ENCODE measurements around the gene GPR132. TPM values are rescaled to one million over a fixed set of nuclear protein-coding genes. Genes with fewer than 3 reads are reported as not detected.

Gene GPR132
- total RNA-seq, 2 experiments from 2014 or later = 41.4 to 42.8 TPM

DNA sequence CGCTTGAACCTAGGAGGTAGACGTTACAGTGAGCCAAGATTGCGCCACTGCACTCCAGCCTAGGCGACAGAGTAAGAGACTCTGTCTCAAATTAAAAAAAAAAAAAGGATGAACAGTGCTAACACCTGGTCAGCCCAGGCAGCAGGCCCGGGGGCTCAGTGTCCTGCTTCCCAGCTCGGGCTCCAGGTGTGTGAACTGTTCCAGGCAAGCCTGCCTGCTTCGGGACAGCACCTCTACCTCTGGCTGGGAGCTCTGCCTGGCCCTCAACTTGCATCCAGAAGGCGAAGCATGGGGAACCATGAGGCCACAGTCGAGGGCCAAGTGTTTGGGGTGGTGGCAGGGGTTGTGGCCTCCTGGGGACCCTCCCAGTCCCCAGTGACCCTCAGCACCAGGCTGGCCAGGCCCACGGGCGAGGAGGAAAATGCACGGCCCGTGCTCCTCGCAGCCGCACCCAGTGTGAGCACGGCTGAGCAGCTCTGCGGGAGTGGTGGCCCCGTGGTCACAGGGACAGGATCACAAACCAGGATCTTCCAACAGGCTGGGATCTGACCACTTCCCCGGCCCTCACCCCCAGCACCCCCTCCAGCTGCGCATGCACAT, 59.8 kb downstream of the GPR132 start:
- CTCF ChIA-PET = interaction anchor here (1.1 to 1.7 kb wide), 2 partner anchors 15 to 39 kb away, joined by 3 to 5 read pairs; partner anchors contain the start of gene CDCA4
- POLR2A ChIA-PET = no interaction called here

Other genes starting within 250 kb of the GPR132 start
- 1 to 10 TPM; 7.7 to 7.8 TPM for gene CEP170B, start 200.2 kb downstream of the GPR132 start, total RNA-seq
- gene PLD4, start 140.6 kb downstream of the GPR132 start, total RNA-seq = not detected
- gene AHNAK2, start 87.1 kb downstream of the GPR132 start, total RNA-seq = under 1 TPM in 1 of 2 experiments, not detected in 1; 0.02 TPM
- 1 to 10 TPM; 4.0 TPM for gene CLBA1, start 79.6 kb downstream of the GPR132 start, total RNA-seq
- gene CDCA4, start 44.3 kb downstream of the GPR132 start, total RNA-seq = 10 to 100 TPM; 71.5 to 72.7 TPM
- 1 to 10 TPM; 1.3 to 1.7 TPM for gene JAG2, start 103.3 kb upstream of the GPR132 start, total RNA-seq
- 1 to 10 TPM; 8.4 to 8.5 TPM for gene NUDT14, start 115.9 kb upstream of the GPR132 start, total RNA-seq
- gene BTBD6, start 183.1 kb upstream of the GPR132 start, total RNA-seq = 10 to 100 TPM; 44.7 to 48.3 TPM
- gene BRF1, start 235.6 kb upstream of the GPR132 start, total RNA-seq = 10 to 100 TPM; 27.8 to 29.7 TPM
- 10 to 100 TPM; 33.2 to 33.8 TPM for gene PACS2, start 249.3 kb upstream of the GPR132 start, total RNA-seq

All from activated CD8-positive, alpha-beta memory T cell treated with anti-CD3 and anti-CD28 coated beads for 36 hours (primary cell).